Osteoblast (primary cell): Measurements from ENCODE around the gene HERPUD2. TPM values are rescaled to one million over a fixed set of nuclear protein-coding genes. Genes with fewer than 3 reads are reported as not detected.

Source experiments
- DNase-seq: peaks from one replicate; pipeline ENCODE4 v3.0.0; 2011; ENCODE audit warnings: low spot score, mixed read lengths; ENCODE audit not compliant: insufficient read length; ENCODE audit errors: missing footprints
- H2AFZ ChIP-seq: 2 replicates; pipeline ENCODE4 v1.6.0; 2011; ENCODE audit warnings: mild to moderate bottlenecking, low read length
- H3K27ac ChIP-seq: 2 replicates; pipeline ENCODE4 v1.5.1; 2011; ENCODE audit warnings: mild to moderate bottlenecking, low read depth, low read length, moderate library complexity
- H3K27me3 ChIP-seq: 2 replicates; pipeline ENCODE4 v1.6.0; 2012; ENCODE audit warnings: mild to moderate bottlenecking, control low read depth, inconsistent platforms, low read length, moderate library complexity; ENCODE audit not compliant: insufficient read depth
- H3K36me3 ChIP-seq: 2 replicates; pipeline ENCODE4 v1.5.1; 2011; ENCODE audit warnings: mild to moderate bottlenecking, low read length, control low read depth, moderate library complexity; ENCODE audit not compliant: insufficient read depth
- H3K4me1 ChIP-seq: 2 replicates; pipeline ENCODE4 v1.5.1; 2011; ENCODE audit warnings: mild to moderate bottlenecking, low read length, control low read depth, moderate library complexity; ENCODE audit not compliant: insufficient read depth
- H3K4me2 ChIP-seq: 2 replicates; pipeline ENCODE4 v1.6.0; 2011; ENCODE audit warnings: mild to moderate bottlenecking, low read length; ENCODE audit not compliant: insufficient read depth
- H3K4me3 ChIP-seq: fragments of 200-600 bp; sonication (generic); 3 replicates; pipeline ENCODE4 v1.5.1; 2012; ENCODE audit warnings: mild to moderate bottlenecking, low read length, inconsistent platforms; ENCODE audit not compliant: insufficient read depth
- H3K79me2 ChIP-seq: 2 replicates; pipeline ENCODE4 v1.6.0; 2012; ENCODE audit warnings: mild to moderate bottlenecking, low read length, control low read depth, inconsistent platforms; ENCODE audit not compliant: insufficient read depth
- H3K9me3 ChIP-seq: 2 replicates; pipeline ENCODE4 v1.5.1; 2011; ENCODE audit warnings: low read depth, low read length, control low read depth
- H4K20me1 ChIP-seq: 2 replicates; pipeline ENCODE4 v1.6.0; 2012; ENCODE audit warnings: mild to moderate bottlenecking, low read length, control low read depth; ENCODE audit not compliant: insufficient read depth
- CTCF ChIP-seq: IDR thresholded peaks from 2 replicates; pipeline ENCODE4 v1.5.1; 2011; ENCODE audit warnings: mild to moderate bottlenecking, low read depth, low read length, moderate library complexity; ENCODE audit errors: extremely low read depth
- total RNA-seq: library from RNA; depleted of rRNA; stranded (reverse); fragments of >200 nt; gene quantifications from 2 replicates; pipeline ENCODE4 v1.2.3, GENCODE V29; 2012

The HERPUD2 gene
- total RNA-seq, 1 donor: 32.9 TPM

GRCh38 chr7:35613150-35613549, 81.8 kb downstream of the HERPUD2 start:
- Histone ChIP-seq H3K79me2 (no peaks in the 10 kb centered on the region), H2AFZ (no peak overlapping the region), H3K4me3 (no peak overlapping the region), H4K20me1 (no peaks in the 10 kb centered on the region), H3K27ac (no peak overlapping the region), H3K9me3 (no peaks in the 10 kb centered on the region), H3K27me3 (no peaks in the 10 kb centered on the region), H3K4me2 (no peak overlapping the region), H3K4me1 (no peaks in the 10 kb centered on the region), H3K36me3 (no peaks in the 10 kb centered on the region)
- no peak for TF ChIP-seq CTCF
- DNase-seq: no peak

- H3K4me2 ChIP-seq: no peak overlapping the region
- H3K9me3 ChIP-seq: no peaks in the 10 kb centered on the region
- no peak overlapping the region for H3K4me3 ChIP-seq
- H4K20me1 ChIP-seq: no peaks in the 10 kb centered on the region
- no peaks in the 10 kb centered on the region for H3K79me2 ChIP-seq
- DNase-seq: peak; percentile 87
- no peak for TF ChIP-seq CTCF
- no peaks in the 10 kb centered on the region for H3K27me3 ChIP-seq
- no peak overlapping the region for H2AFZ ChIP-seq
- no peaks in the 10 kb centered on the region for H3K36me3 ChIP-seq
- H3K4me1 ChIP-seq: peaks cover 6% of the 10 kb centered on the region
- no peak overlapping the region for H3K27ac ChIP-seq
Observed at GRCh38 chr7:35605760-35606159, 89.2 kb downstream of the HERPUD2 start.

DNA sequence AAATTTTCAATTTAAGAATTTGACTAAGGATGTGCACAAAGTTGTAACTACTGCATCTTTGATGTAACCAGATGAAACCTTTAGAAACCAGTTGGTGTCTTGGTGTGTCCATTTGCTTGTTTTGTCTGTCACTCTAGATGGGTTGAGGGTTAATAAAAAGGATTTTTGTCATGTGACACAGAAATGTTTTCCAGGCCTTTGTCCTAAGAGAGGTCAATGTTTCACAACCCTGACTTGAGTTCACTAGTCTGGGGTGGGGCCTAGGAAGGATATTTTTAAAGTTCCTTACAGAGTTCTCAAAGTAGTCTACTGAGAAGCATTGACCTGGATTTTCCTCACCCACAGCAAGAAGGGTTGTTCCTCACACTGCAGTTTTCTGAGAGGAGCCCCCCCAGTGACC, 90.3 kb downstream of the HERPUD2 start:
- no peaks in the 10 kb centered on the region for H3K36me3 ChIP-seq
- no peak for TF ChIP-seq CTCF

DNA sequence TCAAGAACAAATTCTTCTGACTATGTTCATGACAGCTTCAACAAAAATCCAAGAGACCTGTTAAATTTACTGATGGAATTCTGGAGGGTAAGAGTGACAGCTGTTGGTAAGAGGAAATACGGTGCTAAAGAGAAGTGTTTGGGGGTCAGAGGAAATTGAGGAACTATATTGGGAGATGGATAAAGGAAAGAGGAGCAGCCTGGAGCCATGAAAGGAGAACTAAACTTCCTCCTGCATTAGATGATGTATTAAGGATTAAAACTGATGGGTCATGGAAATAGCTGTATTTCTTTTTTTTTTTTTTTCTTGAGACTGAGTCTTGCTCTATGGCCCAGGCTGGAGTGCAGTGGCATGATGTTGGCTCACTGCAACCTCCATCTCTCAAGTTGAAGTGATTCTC, 95.3 kb downstream of the HERPUD2 start:
- no peaks in the 10 kb centered on the region for H3K36me3 ChIP-seq
- H3K79me2 ChIP-seq: no peaks in the 10 kb centered on the region
- H3K4me3 ChIP-seq: no peak overlapping the region
- no peak for DNase-seq
- no peak overlapping the region for H3K4me2 ChIP-seq
- H3K4me1 ChIP-seq: peaks cover 3% of the 10 kb centered on the region
- H3K9me3 ChIP-seq: no peaks in the 10 kb centered on the region
- no peak for TF ChIP-seq CTCF
- no peak overlapping the region for H3K27ac ChIP-seq
- H2AFZ ChIP-seq: no peak overlapping the region
- H4K20me1 ChIP-seq: no peaks in the 10 kb centered on the region
- no peaks in the 10 kb centered on the region for H3K27me3 ChIP-seq

More for the DNA sequence above, 90.3 kb downstream of the HERPUD2 start:
- DNase-seq: no peak
- H3K4me3 ChIP-seq: no peak overlapping the region
- no peak overlapping the region for H3K27ac ChIP-seq
- H3K4me2 ChIP-seq: no peak overlapping the region
- no peak overlapping the region for H2AFZ ChIP-seq
- no peaks in the 10 kb centered on the region for H3K27me3 ChIP-seq
- no peaks in the 10 kb centered on the region for H4K20me1 ChIP-seq
- H3K9me3 ChIP-seq: no peaks in the 10 kb centered on the region
- no peaks in the 10 kb centered on the region for H3K79me2 ChIP-seq
- H3K4me1 ChIP-seq: peaks cover 6% of the 10 kb centered on the region
